Transverse colon (tissue), 4 donors: ENCODE measurements around the gene OR4A47.
"Not testable (repeated sequence)": the region's sequence is repeated elsewhere in the genome, so short reads cannot be mapped to it uniquely, and the experiment has no call there.

Experiments
- CTCF ChIP-seq, 5 experiments: fragments of 200-600 bp in 3 of 5; fragments of 450-650 bp in 2 of 5; sonication (generic) in 3 of 5; IDR thresholded peaks; 1 replicate in 2 of 5; 2 replicates in 3 of 5; pipeline ENCODE4 v1.5.1; 2016 to 2017; ENCODE audit warnings: antibody characterized with exemption in 5 of 5, inconsistent platforms in 3 of 5, mild to moderate bottlenecking in 2 of 5, moderate library complexity in 1 of 5
- POLR2A ChIP-seq: fragments of 450-650 bp; IDR thresholded peaks from one replicate; pipeline ENCODE4 v1.6.1; 2016; ENCODE audit warnings: antibody characterized with exemption, mild to moderate bottlenecking, moderate library complexity
- POLR2AphosphoS5 ChIP-seq, 3 donors: sonication (generic); formaldehyde crosslinking; IDR thresholded peaks; one replicate each; pipeline ENCODE4 v1.6.1; 2016; ENCODE audit warnings: antibody characterized with exemption in 3 of 3

- TF ChIP-seq POLR2A; CTCF (IDR thresholded peaks at IDR 0.05); POLR2AphosphoS5 (IDR thresholded peaks at IDR 0.05): not testable (repeated sequence)
Measured at GRCh38 chr11:48473966-48474365, 14.6 kb upstream of the OR4A47 start.
